GM23338 (cell line): ENCODE data around the gene MAD1L1.

Experiments
- CREB1 ChIP-seq: fragments of 250-450 bp; sonication (Bioruptor Pico); IDR thresholded peaks from 2 replicates; pipeline ENCODE4 v1.5.0; 2020; ENCODE audit warnings: low read depth, mild to moderate bottlenecking, moderate library complexity
- CTCF ChIP-seq, 2 experiments: fragments of 200-600 bp in 1 of 2; sonication (generic) in 1 of 2; conservative IDR thresholded peaks; 2 replicates each; pipeline versions ENCODE4 v1.5.1 to v1.6.1; 2016 to 2017; ENCODE audit warnings: antibody characterized with exemption in 2 of 2, low read depth in 2 of 2, mild to moderate bottlenecking in 2 of 2, moderate library complexity in 1 of 2
- ETS1 ChIP-seq: IDR thresholded peaks from 2 replicates; pipeline ENCODE4 v1.6.1; 2016; ENCODE audit warnings: antibody characterized with exemption
- EZH2 ChIP-seq: fragments of 200-600 bp; sonication (generic); IDR thresholded peaks from one replicate; pipeline ENCODE4 v1.8.0; 2017; ENCODE audit warnings: antibody characterized with exemption, mild to moderate bottlenecking, low read depth; ENCODE audit not compliant: unreplicated experiment
- EZH2phosphoT487 ChIP-seq: fragments of 200-600 bp; sonication (generic); IDR thresholded peaks from one replicate; pipeline ENCODE4 v1.8.1; 2018; ENCODE audit warnings: antibody characterized with exemption; ENCODE audit not compliant: unreplicated experiment
- JUNB ChIP-seq: IDR thresholded peaks from one replicate; pipeline ENCODE4 v1.6.1; 2016; ENCODE audit warnings: antibody characterized with exemption; ENCODE audit not compliant: unreplicated experiment
- NANOG ChIP-seq: IDR thresholded peaks from 2 replicates; pipeline ENCODE4 v1.6.1; 2016; ENCODE audit warnings: antibody characterized with exemption, borderline replicate concordance
- POLR2AphosphoS5 ChIP-seq: IDR thresholded peaks from 2 replicates; pipeline ENCODE4 v1.6.1; 2016; ENCODE audit warnings: antibody characterized with exemption, low read depth
- REST ChIP-seq: IDR thresholded peaks from one replicate; pipeline ENCODE4 v1.6.1; 2018; ENCODE audit warnings: antibody characterized with exemption; ENCODE audit not compliant: unreplicated experiment
- STAT1 ChIP-seq: IDR thresholded peaks from one replicate; pipeline ENCODE4 v1.6.1; 2016; ENCODE audit warnings: antibody characterized with exemption; ENCODE audit not compliant: unreplicated experiment
- ZNF331 ChIP-seq: fragments of 250-450 bp; sonication (Bioruptor Pico); IDR thresholded peaks from 2 replicates; pipeline ENCODE4 v1.5.0; 2020; ENCODE audit warnings: low read depth, mild to moderate bottlenecking, moderate library complexity

GRCh38 chr7:1931256-1931950 lies 301.3 kb downstream of the MAD1L1 start:
- no peak for TF ChIP-seq CTCF (conservative IDR thresholded peaks at IDR 0.05; ENCODE audit: low read depth in 2 of 2)
- TF ChIP-seq JUNB: no peak
- TF ChIP-seq STAT1: no peak
- no peak for TF ChIP-seq EZH2phosphoT487
- no peak for TF ChIP-seq EZH2
- TF ChIP-seq CREB1 (CRISPR knock-in tag): no peak
- no peak for TF ChIP-seq POLR2AphosphoS5
- no peak for TF ChIP-seq NANOG
- no peak for TF ChIP-seq REST
- TF ChIP-seq ZNF331 (CRISPR knock-in tag): no peak
- no peak for TF ChIP-seq ETS1
